Liver (tissue), 9 donors: ENCODE data around the gene GALNT14. TPM values are rescaled to one million over a fixed set of nuclear protein-coding genes. Genes with fewer than 3 reads are reported as not detected.

Experiments used
- DNase-seq: peaks from one replicate; pipeline ENCODE4 v3.0.0-alpha.2; 2017; ENCODE audit warnings: low spot score
- H3K27ac ChIP-seq, 2 donors: one replicate each; pipeline ENCODE4 v1.7.0; 2013; ENCODE audit warnings: inconsistent platforms in 2 of 2, low read length in 2 of 2, control low read depth in 1 of 2, low read depth in 1 of 2, mild to moderate bottlenecking in 1 of 2
- H3K27me3 ChIP-seq, 4 donors: one replicate each; pipeline versions ENCODE4 v1.6.1 to v1.7.0; 2013; ENCODE audit warnings: low read length in 3 of 4, inconsistent platforms in 1 of 4, mild to moderate bottlenecking in 1 of 4, moderate library complexity in 1 of 4; ENCODE audit not compliant: control insufficient read depth in 4 of 4, insufficient read depth in 4 of 4
- H3K36me3 ChIP-seq, 4 donors: one replicate each; pipeline versions ENCODE4 v1.6.1 to v1.7.0; 2013; ENCODE audit warnings: low read length in 3 of 4, mild to moderate bottlenecking in 3 of 4, low read depth in 1 of 4, moderate library complexity in 1 of 4; ENCODE audit not compliant: control insufficient read depth in 4 of 4, insufficient read depth in 3 of 4
- H3K4me1 ChIP-seq, 4 donors: one replicate each; pipeline versions ENCODE4 v1.6.1 to v1.7.0; 2013; ENCODE audit warnings: low read length in 3 of 4, mild to moderate bottlenecking in 3 of 4, moderate library complexity in 1 of 4; ENCODE audit not compliant: control insufficient read depth in 4 of 4, insufficient read depth in 4 of 4
- H3K4me3 ChIP-seq, 3 donors: one replicate each; pipeline versions ENCODE4 v1.6.1 to v1.7.0; 2013; ENCODE audit warnings: low read length in 3 of 3, control low read depth in 1 of 3, low read depth in 1 of 3, mild to moderate bottlenecking in 1 of 3
- H3K9ac ChIP-seq, 2 donors: one replicate each; pipeline ENCODE4 v1.7.0; 2013; ENCODE audit warnings: low read length in 2 of 2, mild to moderate bottlenecking in 2 of 2, moderate library complexity in 2 of 2, control low read depth in 1 of 2, low read depth in 1 of 2
- H3K9me3 ChIP-seq, 4 donors: one replicate each; pipeline versions ENCODE4 v1.6.1 to v1.7.0; 2013; ENCODE audit warnings: low read length in 3 of 4; ENCODE audit not compliant: control insufficient read depth in 4 of 4
- FOXA1 ChIP-seq: IDR thresholded peaks from 2 replicates; pipeline ENCODE4 v1.6.1; 2016; ENCODE audit warnings: antibody characterized with exemption
- FOXA2 ChIP-seq: IDR thresholded peaks from 2 replicates; pipeline ENCODE4 v1.6.1; 2016; ENCODE audit warnings: antibody characterized with exemption
- GABPA ChIP-seq, 2 donors: IDR thresholded peaks in 1 of 2; conservative IDR thresholded peaks in 1 of 2; 2 replicates each; pipeline ENCODE4 v1.6.1; 2016; ENCODE audit warnings: antibody characterized with exemption in 2 of 2, mild to moderate bottlenecking in 1 of 2, moderate library complexity in 1 of 2
- HNF4A ChIP-seq, 2 donors: conservative IDR thresholded peaks; 2 replicates each; pipeline ENCODE4 v1.6.1; 2016; ENCODE audit warnings: antibody characterized with exemption in 2 of 2, mild to moderate bottlenecking in 2 of 2
- JUND ChIP-seq, 2 donors: IDR thresholded peaks; 2 replicates each; pipeline ENCODE4 v1.6.1; 2016; ENCODE audit warnings: antibody characterized with exemption in 2 of 2
- RAD21 ChIP-seq, 2 donors: IDR thresholded peaks; 2 replicates each; pipeline ENCODE4 v1.6.1; 2016; ENCODE audit warnings: antibody characterized with exemption in 2 of 2, mild to moderate bottlenecking in 2 of 2
- REST ChIP-seq: IDR thresholded peaks from 2 replicates; pipeline ENCODE4 v1.6.1; 2016; ENCODE audit warnings: antibody characterized with exemption, mild to moderate bottlenecking
- SP1 ChIP-seq: IDR thresholded peaks from 2 replicates; pipeline ENCODE4 v1.6.1; 2018; ENCODE audit warnings: antibody characterized with exemption, mild to moderate bottlenecking
- WGBS: extraction: QIAGEN DNeasy Blood & Tissue Kit; methylation state at CpG from one replicate; pipeline ENCODE4 v1.1.7; 2013; 5-methylcytosine and 5-hydroxymethylcytosine counted together
- polyA plus RNA-seq, 2 donors: library from polyadenylated mRNA; stranded (reverse) in 1 of 2; unstranded in 1 of 2; fragments of 200-250 nt in 1 of 2; fragments of >200 nt in 1 of 2; fragmentation: Nextera tagmentation in 1 of 2; extraction: Ambion mirVana in 1 of 2; gene quantifications; one replicate each; pipeline versions ENCODE4 v1.2.1 to v1.2.3, GENCODE V29; 2013 to 2015
- total RNA-seq, 2 donors: library from RNA; depleted of rRNA; stranded (reverse); fragments of >200 nt; gene quantifications; one replicate each; pipeline ENCODE4 v1.2.3, GENCODE V29; 2014
- TF ChIP-seq, protein P1 (sequence below): IDR thresholded peaks from 2 replicates; pipeline ENCODE4 v1.6.1; 2016; ENCODE audit warnings: antibody characterized with exemption
- TF ChIP-seq, protein P2 (sequence below): fragments of 150-350 bp; IDR thresholded peaks from 2 replicates; pipeline ENCODE4 v1.5.1; 2017; ENCODE audit warnings: improper control_type of control experiment, low read depth, low read length; ENCODE audit not compliant: missing input control
- TF ChIP-seq, protein P3 (sequence below): IDR thresholded peaks from 2 replicates; pipeline ENCODE4 v1.6.1; 2016; ENCODE audit warnings: antibody characterized with exemption
- donor health status: healthy.
- donor health status: healthy.
- donor health status: healthy.
- donor health status: healthy.
- donor health status: healthy.

Gene GALNT14
- total and polyA plus RNA-seq, 4 donors: 0.86 to 2.0 (median 1.5) TPM

DNA sequence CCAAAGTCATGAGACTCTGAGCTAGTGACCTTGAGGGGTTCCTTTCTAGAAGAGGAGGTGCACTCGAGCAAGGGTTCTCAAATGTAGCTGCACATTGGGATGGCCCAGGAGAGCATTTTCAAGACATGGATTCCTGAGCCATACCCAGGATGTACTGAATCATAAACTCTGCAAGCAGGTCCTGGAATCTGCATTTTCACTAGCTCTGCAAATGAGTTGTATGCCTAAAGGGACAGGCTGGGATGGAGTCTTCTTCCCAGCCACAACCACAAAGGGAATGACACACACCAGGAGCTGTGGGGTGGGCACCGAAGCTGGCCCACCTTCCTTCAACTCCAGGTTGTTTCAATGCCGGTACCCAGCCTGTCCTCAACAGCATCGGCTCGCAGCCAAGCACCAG is 90.6 kb downstream of the GALNT14 start:
- no peak overlapping the region for H3K4me3 ChIP-seq
- TF ChIP-seq REST: no peak
- TF ChIP-seq GABPA (IDR thresholded peaks at IDR 0.05 in 1 of 2, conservative IDR thresholded peaks at IDR 0.05 in 1 of 2): no peak
- TF ChIP-seq, protein P1, sequence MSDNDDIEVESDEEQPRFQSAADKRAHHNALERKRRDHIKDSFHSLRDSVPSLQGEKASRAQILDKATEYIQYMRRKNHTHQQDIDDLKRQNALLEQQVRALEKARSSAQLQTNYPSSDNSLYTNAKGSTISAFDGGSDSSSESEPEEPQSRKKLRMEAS: no peak
- TF ChIP-seq JUND (IDR thresholded peaks at IDR 0.05): no peak
- TF ChIP-seq HNF4A (conservative IDR thresholded peaks at IDR 0.05): no peak
- TF ChIP-seq SP1: no peak
- H3K36me3 ChIP-seq: no peaks in the 10 kb centered on the region
- no peaks in the 10 kb centered on the region for H3K9me3 ChIP-seq
- 78% methylated on average over 5 of the region's 5 CpGs for WGBS
- no peak for DNase-seq
- no peak overlapping the region for H3K27ac ChIP-seq
- H3K4me1 ChIP-seq: no peaks in the 10 kb centered on the region
- H3K27me3 ChIP-seq: peaks cover 0 to 3% (median 0%) of the 10 kb centered on the region in 4 donors
- H3K9ac ChIP-seq: no peak overlapping the region

DNA sequence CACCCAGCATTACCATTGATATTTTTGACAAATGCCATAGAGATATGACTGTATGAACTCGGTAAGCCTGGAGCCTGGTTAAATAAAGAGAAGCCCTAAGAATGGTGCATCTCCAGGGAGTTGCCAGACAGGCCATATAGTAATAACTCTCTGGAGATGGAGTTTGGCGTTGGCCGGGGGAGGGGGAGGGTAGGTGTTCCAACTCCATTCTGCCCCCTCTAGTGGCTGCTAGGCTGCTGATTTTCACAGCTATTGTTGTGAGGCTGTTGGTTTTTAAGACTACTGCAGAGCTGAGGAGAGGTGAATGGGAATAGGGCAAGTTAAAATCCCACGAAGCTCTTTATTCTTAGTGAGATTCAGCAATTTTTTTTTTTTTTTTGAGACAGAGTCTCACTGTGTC is 99.9 kb downstream of the GALNT14 start:
- H3K36me3 ChIP-seq: no peaks in the 10 kb centered on the region
- TF ChIP-seq, protein P2, sequence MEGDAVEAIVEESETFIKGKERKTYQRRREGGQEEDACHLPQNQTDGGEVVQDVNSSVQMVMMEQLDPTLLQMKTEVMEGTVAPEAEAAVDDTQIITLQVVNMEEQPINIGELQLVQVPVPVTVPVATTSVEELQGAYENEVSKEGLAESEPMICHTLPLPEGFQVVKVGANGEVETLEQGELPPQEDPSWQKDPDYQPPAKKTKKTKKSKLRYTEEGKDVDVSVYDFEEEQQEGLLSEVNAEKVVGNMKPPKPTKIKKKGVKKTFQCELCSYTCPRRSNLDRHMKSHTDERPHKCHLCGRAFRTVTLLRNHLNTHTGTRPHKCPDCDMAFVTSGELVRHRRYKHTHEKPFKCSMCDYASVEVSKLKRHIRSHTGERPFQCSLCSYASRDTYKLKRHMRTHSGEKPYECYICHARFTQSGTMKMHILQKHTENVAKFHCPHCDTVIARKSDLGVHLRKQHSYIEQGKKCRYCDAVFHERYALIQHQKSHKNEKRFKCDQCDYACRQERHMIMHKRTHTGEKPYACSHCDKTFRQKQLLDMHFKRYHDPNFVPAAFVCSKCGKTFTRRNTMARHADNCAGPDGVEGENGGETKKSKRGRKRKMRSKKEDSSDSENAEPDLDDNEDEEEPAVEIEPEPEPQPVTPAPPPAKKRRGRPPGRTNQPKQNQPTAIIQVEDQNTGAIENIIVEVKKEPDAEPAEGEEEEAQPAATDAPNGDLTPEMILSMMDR: no peak
- TF ChIP-seq FOXA2 (no peak), JUND (IDR thresholded peaks at IDR 0.05) (no peak), RAD21 (IDR thresholded peaks at IDR 0.05) (no peak), FOXA1 (no peak), SP1 (no peak)
- TF ChIP-seq, protein P3, sequence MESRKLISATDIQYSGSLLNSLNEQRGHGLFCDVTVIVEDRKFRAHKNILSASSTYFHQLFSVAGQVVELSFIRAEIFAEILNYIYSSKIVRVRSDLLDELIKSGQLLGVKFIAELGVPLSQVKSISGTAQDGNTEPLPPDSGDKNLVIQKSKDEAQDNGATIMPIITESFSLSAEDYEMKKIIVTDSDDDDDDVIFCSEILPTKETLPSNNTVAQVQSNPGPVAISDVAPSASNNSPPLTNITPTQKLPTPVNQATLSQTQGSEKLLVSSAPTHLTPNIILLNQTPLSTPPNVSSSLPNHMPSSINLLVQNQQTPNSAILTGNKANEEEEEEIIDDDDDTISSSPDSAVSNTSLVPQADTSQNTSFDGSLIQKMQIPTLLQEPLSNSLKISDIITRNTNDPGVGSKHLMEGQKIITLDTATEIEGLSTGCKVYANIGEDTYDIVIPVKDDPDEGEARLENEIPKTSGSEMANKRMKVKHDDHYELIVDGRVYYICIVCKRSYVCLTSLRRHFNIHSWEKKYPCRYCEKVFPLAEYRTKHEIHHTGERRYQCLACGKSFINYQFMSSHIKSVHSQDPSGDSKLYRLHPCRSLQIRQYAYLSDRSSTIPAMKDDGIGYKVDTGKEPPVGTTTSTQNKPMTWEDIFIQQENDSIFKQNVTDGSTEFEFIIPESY: no peak
- TF ChIP-seq, protein P1: no peak
- peaks cover 0 to 7% (median 0%) of the 10 kb centered on the region in 4 donors for H3K27me3 ChIP-seq
- no peak overlapping the region for H3K9ac ChIP-seq
- peaks cover 0 to 9% (median 6%) of the 10 kb centered on the region in 4 donors for H3K9me3 ChIP-seq
- no peak overlapping the region for H3K27ac ChIP-seq
- H3K4me3 ChIP-seq: no peak overlapping the region
- no peaks in the 10 kb centered on the region for H3K4me1 ChIP-seq
- no peak for DNase-seq
- 79% methylated on average over 4 of the region's 4 CpGs for WGBS
